Muscle of arm (tissue), 12 donors: ENCODE data around the gene NSMCE4A. TPM values are rescaled to one million over a fixed set of nuclear protein-coding genes. Genes with fewer than 3 reads are reported as not detected.

Experiments used
- polyA plus RNA-seq, 12 donors: library from polyadenylated mRNA; unstranded; fragments of 120-200 nt; gene quantifications; one replicate each; pipeline ENCODE4 v1.2.1, GENCODE V29; 2013; ENCODE audit not compliant: insufficient read length in 12 of 12

Gene NSMCE4A
- polyA plus RNA-seq, 12 donors = 33.2 to 72.2 (median 43.1) TPM; not detected in 1

Other genes with a start within 250 kb of the NSMCE4A start
- 10 to 100 TPM in 11 of 12 donors, not detected in 1; 16.9 to 28.3 (median 22.3) TPM for gene ATE1, start 47.2 kb downstream of the NSMCE4A start, polyA plus RNA-seq
- 100 to 1,000 TPM in 8 of 12 donors, 10 to 100 TPM in 3, not detected in 1; 87.2 to 147 (median 116) TPM for gene TACC2, start 13.9 kb upstream of the NSMCE4A start, polyA plus RNA-seq